NCI-H2029 (cell line): ENCODE data around the gene LRBA.
"Not testable (repeated sequence)": the region's sequence is repeated elsewhere in the genome, so short reads cannot be mapped to it uniquely, and the experiment has no call there.

Source experiments
- DNase-seq: peaks from one replicate; lab custom pipeline; 2025; lab: John Stamatoyannopoulos, UW

The LRBA gene

DNA sequence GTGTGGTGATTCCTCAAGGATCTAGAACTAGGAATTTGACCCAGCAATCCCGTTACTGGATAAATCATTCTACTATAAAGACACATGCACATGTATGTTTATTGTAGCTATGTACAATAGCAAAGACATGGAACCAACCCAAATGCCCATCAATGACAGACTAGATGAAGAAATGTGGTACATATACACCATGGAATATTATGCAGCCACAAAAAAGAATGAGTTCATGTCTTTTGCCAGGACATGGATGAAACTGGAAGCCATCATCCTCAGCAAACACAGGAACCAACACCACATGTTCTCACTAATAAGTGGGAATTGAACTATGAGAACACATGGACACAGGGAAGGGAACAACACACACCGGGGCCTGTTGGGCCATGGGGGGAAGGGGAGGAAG lies 450.1 kb downstream of the LRBA start:
- not testable (repeated sequence) for DNase-seq

DNA sequence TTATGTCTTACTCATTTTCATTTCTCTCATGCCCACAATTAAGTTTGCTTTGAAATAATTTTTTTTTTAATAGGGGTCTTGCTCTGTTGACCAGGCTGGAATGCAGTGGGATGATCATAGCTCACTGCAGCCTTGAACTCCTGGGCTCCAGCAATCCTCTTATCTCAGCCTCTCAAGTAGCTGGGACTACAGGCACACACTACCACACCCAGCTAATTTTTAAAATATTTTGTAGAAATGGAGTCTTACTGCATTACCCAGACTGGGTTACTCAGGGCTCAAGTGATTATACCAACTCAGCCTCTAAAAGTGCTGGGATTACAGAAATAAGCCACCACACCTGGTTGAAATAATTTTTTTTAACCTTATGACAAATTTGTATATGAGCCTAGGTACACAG lies 452.3 kb downstream of the LRBA start:
- DNase-seq, result no peak

GRCh38 chr4:150562250-150562649 lies 452.8 kb downstream of the LRBA start:
- no peak for DNase-seq

GRCh38 chr4:150561143-150561737 lies 453.8 kb downstream of the LRBA start:
- no peak for DNase-seq

GRCh38 chr4:150557811-150558210 lies 457.3 kb downstream of the LRBA start:
- not testable (repeated sequence) for DNase-seq

DNA sequence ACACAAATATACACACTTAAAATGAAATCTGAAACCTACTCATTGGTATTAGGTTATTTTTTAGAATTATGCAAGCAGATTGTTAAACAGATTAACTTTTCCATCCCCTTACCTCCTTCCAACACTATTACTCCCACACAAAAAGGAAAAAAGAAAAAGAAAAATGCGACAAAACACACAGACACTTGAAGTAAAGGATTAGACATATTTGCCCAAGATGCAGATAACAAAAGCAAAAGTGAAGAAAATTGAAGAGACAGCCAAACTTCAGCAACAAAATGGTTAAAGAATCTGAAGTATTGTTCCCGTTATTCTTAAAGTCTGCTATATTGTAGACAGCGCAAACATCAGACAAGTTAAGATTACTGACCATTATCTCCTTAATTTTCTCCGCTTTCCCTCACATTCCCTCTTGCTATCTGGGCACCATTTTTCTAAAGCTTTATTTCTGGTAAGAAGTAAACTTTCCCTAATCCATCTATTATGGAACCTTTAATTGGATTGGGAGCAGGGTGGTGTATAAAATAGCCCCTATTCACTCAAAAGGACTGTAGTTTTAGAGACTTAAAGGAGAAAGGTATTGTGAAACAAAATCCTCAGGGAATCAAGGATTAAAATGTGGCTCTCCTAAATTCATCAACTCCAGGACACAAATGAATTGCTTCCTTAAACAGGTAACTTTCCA lies 467.8 kb downstream of the LRBA start:
- DNase-seq, result no peak

DNA sequence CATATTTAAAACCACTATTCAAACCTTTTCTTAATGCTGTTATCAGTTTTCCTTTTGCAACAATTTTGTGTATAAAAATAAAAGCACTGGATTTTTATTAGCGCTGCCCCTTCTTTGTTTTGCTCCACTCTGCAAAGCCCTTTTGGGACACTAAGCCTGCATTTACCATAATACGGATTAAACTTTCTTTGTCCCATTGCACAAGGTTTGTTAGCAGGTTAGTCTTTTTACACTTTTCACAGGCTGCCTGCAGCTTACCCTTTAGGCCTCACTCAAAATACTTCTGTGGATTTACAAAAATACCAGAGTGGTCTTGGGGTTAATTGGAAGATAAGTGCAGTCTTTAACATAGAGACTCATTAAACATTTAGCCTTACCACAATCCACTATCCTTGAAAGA lies 468.8 kb downstream of the LRBA start:
- no peak for DNase-seq

DNA sequence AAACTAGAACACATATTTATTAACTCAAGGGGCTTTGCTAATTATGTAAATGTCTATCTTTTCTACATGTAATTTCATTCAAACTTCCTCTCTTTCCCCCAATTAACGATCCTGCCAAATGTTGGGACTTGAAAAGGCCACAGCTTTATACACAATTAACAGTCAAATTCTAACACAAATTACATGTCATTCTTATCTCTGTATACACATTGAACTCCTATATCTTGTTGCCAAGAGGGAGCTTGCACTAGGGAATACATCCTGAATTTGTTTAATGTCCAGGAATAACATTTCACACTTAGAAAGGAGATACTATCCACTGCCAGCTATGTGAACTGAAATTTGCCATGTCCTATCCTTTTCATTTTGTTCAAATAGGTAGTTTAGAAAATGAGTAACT lies 472.0 kb downstream of the LRBA start:
- DNase-seq, result no peak

GRCh38 chr4:150541681-150542080 lies 473.4 kb downstream of the LRBA start:
- DNase-seq, result no peak

DNA sequence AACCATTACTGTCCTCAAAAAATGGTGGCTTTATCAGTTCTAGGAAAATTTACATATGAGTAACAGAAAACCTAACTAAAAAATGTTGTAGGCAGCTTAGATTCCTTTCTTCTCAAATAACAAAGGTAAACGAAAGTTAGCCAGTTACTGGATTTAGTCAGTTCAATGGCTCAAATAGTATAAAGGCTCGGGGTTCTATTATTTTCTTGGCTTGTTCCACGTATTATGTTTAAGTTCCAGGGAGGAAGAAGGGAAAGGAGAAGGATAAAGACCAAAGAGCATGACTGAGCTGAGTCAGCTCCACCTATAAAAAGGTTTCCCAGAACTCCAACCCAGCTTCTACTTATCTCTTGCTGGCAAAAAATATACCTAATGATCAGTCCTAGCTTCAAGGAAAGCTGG lies 474.1 kb downstream of the LRBA start:
- DNase-seq, result no peak

GRCh38 chr4:150540536-150540935 lies 474.5 kb downstream of the LRBA start:
- no peak for DNase-seq

- not testable (repeated sequence) for DNase-seq
These were observed 477.2 kb downstream of the LRBA start for GRCh38 chr4:150537911-150538310.

DNA sequence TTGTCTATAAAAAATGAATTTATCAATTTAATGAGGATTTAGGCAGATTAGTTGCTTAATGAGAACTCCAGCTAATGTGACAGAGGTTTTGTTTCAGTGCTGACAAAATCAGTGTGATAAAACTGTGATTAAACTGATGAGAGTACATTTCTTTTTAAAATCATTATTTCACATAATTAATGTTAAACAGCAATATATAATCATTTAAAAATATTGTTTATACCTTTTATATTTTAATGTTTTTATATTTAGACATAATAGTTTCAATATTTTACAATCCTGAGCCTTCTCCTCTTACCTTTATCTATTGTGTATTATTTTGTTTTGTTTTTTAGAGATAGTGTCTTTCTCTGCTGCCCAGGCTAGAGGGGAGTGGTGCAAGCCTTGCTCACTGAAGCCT lies 480.3 kb downstream of the LRBA start:
- no peak for DNase-seq

GRCh38 chr4:150533673-150534072 lies 481.4 kb downstream of the LRBA start:
- no peak for DNase-seq

DNA sequence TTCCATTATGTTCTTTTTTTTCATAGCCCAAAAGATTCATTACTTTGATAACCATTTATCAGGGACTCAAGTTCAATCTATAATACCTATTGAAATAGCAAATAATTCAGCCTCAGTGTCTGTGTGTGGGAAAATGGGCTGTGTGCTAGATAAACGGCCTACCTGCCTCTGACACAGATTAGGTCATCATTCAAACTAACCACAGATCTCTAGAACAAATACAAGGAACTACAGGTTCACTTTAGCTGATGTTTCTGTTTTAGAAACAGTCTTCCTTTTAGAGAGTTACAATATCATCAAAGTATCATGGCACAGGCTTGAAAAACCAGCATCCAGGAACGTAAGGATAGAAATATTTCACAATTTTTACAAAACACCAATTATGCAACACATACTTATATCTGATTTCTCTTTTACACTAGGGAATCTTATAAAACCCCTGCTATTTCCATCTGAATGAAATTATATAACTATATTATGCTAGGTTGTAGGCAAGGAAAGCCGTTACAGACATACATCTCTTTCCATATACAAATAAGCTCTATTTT lies 489.7 kb downstream of the LRBA start:
- DNase-seq, result no peak

- DNase-seq, result no peak
These were observed 496.5 kb downstream of the LRBA start for GRCh38 chr4:150518559-150518958.

DNA sequence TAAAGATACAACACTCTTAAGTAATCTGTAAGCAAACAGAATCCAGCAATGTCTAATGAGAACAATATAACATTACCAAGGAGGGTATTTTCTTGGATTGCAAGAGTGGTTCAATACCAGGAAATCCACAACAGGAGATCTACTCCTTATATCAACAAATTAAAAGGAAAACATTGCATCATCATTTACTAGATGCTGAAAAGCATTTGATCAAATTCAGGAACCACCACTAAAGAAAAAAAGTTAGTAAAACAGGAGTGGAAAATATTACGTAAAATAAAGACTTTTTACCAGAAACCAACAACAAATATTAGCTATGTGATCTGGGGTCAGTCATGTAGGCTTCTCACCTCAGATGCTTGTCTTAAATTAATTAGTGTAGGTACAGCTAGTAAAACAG lies 499.9 kb downstream of the LRBA start:
- DNase-seq, result no peak

DNA sequence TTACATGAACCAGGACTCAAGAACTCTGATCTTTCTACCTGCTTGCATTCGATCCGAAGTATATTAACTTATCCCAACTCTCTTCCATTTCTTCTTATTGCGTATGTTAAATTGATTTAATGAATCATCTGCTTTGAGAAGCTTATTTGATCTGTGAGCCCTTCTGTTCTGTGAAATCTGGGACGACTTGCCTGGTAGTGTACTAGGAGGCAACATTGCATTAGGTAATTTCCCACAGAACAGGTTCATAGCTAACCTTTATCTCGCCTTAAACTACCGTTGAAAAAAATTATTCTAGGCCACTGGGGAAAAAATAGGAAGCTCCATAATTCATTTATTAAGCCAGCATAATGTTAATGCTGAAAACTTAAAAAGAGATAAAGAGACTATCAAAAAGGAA lies 500.4 kb downstream of the LRBA start:
- DNase-seq, result no peak

- DNase-seq, result no peak
These were observed 504.8 kb downstream of the LRBA start for GRCh38 chr4:150510176-150510865.

GRCh38 chr4:150507656-150508055 lies 507.4 kb downstream of the LRBA start:
- not testable (repeated sequence) for DNase-seq

DNA sequence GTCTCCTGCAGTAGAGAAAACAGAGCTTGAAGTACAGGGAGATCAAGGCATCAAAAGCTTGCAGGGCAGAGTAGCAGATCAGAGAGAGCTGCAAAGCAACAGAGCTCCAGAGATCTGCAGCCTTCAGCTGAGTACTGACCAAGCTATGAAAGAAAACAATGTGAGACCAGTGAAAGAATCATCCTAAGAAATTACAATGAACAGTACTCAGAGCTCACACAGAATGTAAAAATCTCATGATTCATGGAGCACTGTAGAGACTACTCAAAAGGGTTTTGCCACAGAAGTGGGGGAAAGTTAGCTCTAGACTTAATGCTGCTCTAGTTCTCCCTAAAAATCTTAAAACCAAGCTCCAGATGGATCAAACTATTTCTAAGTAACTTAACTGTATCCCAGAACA lies 513.1 kb downstream of the LRBA start:
- no peak for DNase-seq

GRCh38 chr4:150501009-150501727 lies 513.9 kb downstream of the LRBA start:
- no peak for DNase-seq

DNA sequence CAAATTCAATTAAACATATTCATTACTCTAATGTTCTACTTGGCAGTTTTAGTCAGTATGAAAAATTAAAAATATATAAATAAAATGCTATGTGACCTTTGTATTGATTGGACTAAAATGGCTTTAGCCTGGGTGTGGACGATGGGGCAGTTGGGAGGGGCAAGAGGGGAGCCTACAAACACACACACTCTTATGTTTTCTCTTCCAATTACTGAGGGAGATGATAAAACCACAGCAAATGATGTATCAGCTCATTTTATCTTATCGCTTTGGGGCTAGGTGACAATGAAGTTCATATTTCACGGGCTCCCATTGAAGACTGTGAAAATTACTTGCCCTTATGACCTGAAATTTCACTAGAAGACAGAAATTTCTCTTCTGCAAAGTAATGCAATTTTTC lies 517.5 kb downstream of the LRBA start:
- DNase-seq, result no peak
